Peyer's patch (tissue), 4 donors: ENCODE results near the gene KRT16.

Source experiments
- CTCF ChIP-seq, 6 experiments: fragments of 450-650 bp in 4 of 6; fragments of 200-600 bp in 2 of 6; sonication (generic) in 1 of 6; IDR thresholded peaks; one replicate each; pipeline ENCODE4 v1.5.1; 2017 to 2019; ENCODE audit warnings: antibody characterized with exemption in 6 of 6, mild to moderate bottlenecking in 3 of 6, moderate library complexity in 1 of 6
- POLR2A ChIP-seq, 2 donors: fragments of 450-650 bp; IDR thresholded peaks; one replicate each; pipeline ENCODE4 v1.5.1; 2017; ENCODE audit warnings: antibody characterized with exemption in 2 of 2, mild to moderate bottlenecking in 2 of 2, moderate library complexity in 2 of 2

DNA sequence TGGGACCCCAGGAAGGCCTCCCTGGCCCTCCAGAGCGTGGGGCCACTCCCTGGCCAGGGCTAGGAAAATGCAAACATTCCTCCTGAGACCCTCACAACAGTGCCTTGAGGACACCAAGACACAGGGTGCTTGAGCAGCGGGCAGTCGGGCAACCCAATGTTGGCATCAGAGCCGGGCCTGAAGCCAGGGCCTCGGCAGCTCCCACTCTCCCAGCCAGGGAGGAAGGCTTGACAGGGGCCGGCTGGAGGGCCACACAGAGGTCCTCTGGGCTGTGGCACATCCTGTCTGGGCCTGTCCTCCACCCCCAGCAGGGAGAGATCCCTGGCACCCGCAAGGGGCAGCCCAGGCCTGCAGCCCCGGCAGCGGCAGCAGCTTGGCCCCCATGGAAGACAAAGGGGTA lies 24.1 kb upstream of the KRT16 start:
- no peak for TF ChIP-seq POLR2A (IDR thresholded peaks at IDR 0.05)
- TF ChIP-seq CTCF (IDR thresholded peaks at IDR 0.05): no peak
